K562 (cell line): ENCODE data around the gene RAB14. TPM values are rescaled to one million over a fixed set of nuclear protein-coding genes. Genes with fewer than 3 reads are reported as not detected.

ENCODE experiments used
- ARID3A ChIP-seq: IDR thresholded peaks from 2 replicates; pipeline ENCODE4 v1.6.1; 2012; ENCODE audit warnings: low read depth, low read length, improper control_type of control experiment, borderline replicate concordance
- CXXC5 ChIP-seq: fragments of 250-450 bp; sonication (Bioruptor Pico); IDR thresholded peaks from 2 replicates; pipeline ENCODE4 v1.8.0; 2022; ENCODE audit warnings: inconsistent platforms, mild to moderate bottlenecking, moderate library complexity
- FOS ChIP-seq: IDR thresholded peaks from 3 replicates; pipeline ENCODE4 v1.6.1; 2011; ENCODE audit not compliant: insufficient read length; ENCODE audit errors: extremely low read depth
- GTF3C2 ChIP-seq: IDR thresholded peaks from 3 replicates; pipeline ENCODE4 v1.6.1; 2011; ENCODE audit warnings: borderline replicate concordance, mild to moderate bottlenecking, moderate library complexity; ENCODE audit not compliant: insufficient read length; ENCODE audit errors: extremely low read depth
- HMBOX1 ChIP-seq: sonication (generic); IDR thresholded peaks from 2 replicates; pipeline ENCODE4 v1.6.1; 2016
- KDM1A ChIP-seq, 2 experiments: fragments of 450-650 bp; IDR thresholded peaks; 2 replicates each; pipeline ENCODE4 v1.6.1; 2016; ENCODE audit warnings: mild to moderate bottlenecking in 2 of 2
- LARP7 ChIP-seq: fragments of 450-650 bp; IDR thresholded peaks from 2 replicates; pipeline ENCODE4 v1.6.1; 2016
- RREB1 ChIP-seq: fragments of 250-450 bp; sonication (Bioruptor Pico); IDR thresholded peaks from 2 replicates; pipeline ENCODE4 v1.4.0; 2020
- SFPQ ChIP-seq: fragments of 200-400 bp; formaldehyde crosslinking; IDR thresholded peaks from 2 replicates; pipeline ENCODE4 v1.6.1; 2017; ENCODE audit warnings: mild to moderate bottlenecking, low read depth, low read length, moderate library complexity
- polyA plus RNA-seq, 8 experiments: library from polyadenylated mRNA; depleted of rRNA in 4 of 8; stranded (reverse) in 5 of 8; unstranded in 3 of 8; fragments of >200 nt; fragmentation: Nextera tagmentation in 2 of 8; fragmentation: Illumina TruSeq in 1 of 8; extraction: Ambion mirVana in 2 of 8; extraction: Trizol in 1 of 8; gene quantifications; 2 replicates each; pipeline versions ENCODE4 v1.2.1 to v1.2.3, GENCODE V29; 2011 to 2014; ENCODE audit warnings: inconsistent platforms in 1 of 8, missing spikeins in 1 of 8
- total RNA-seq, 7 experiments: library from RNA; depleted of rRNA in 6 of 7; stranded (reverse); fragments of >200 nt in 6 of 7; fragmentation: Illumina TruSeq in 2 of 7; extraction: Trizol in 2 of 7; gene quantifications; 2 replicates each; pipeline versions ENCODE4 v1.2.1 to v1.2.3, GENCODE V29; 2011 to 2021; ENCODE audit warnings: low replicate concordance in 1 of 7

RAB14 gene
- total and polyA plus RNA-seq, 9 of the 15 experiments (the other 6 are each of a cell fraction or from before 2014, with no cell fraction given) = 10.3 to 41.8 (median 20.9) TPM

- TF ChIP-seq SFPQ (no peak), LARP7 (no peak), KDM1A (IDR thresholded peaks at IDR 0.05) (peak in 1 of 2 experiments; percentile 32; a peak in 1 of 4 replicates), RREB1 (CRISPR knock-in tag) (no peak), GTF3C2 (no peak), ARID3A (no peak), CXXC5 (CRISPR knock-in tag) (peak; percentile 66), HMBOX1 (peak; percentile 18; the same call in 1 of the 2 replicates), FOS (no peak)
Measured at GRCh38 chr9:121218357-121219027, 16.8 kb upstream of the RAB14 start (continued).
